Measurements from ENCODE around the gene HAND2. TPM values are rescaled to one million over a fixed set of nuclear protein-coding genes. Genes with fewer than 3 reads are reported as not detected.
A peak's percentile ranks its signal among the peaks of the same experiment; 100 is the strongest.

Gene HAND2
- total and polyA plus RNA-seq, 12 donors, result 48.6 to 196 (median 117) TPM

- H3K27ac ChIP-seq, result no peak overlapping the region
- TF ChIP-seq CTCF (IDR thresholded peaks at IDR 0.05), result no peak
- H3K9me3 ChIP-seq, result no peaks in the 10 kb centered on the region
- ATAC-seq, result no peak
- H3K36me3 ChIP-seq, result no peaks in the 10 kb centered on the region
- WGBS, 2 donors, result 83 to 94% methylated on average over 5 of the region's 5 CpGs
- intact Hi-C loops (cut with DNase I), result loop anchor here in 1 of 10 donors (5.0 kb wide), 1 partner anchor 38 kb away; no protein-coding TSS in a partner anchor
- no peak overlapping the region for H3K4me3 ChIP-seq
- peaks cover 0 to 49% (median 16%) of the 10 kb centered on the region in 9 donors for H3K4me1 ChIP-seq
- no peaks in the 10 kb centered on the region for H3K27me3 ChIP-seq
- DNase-seq, result no peak
Measured at GRCh38 chr4:173575482-173576152, 45.6 kb upstream of the HAND2 start.

GRCh38 chr4:173573725-173574124 is 43.7 kb upstream of the HAND2 start:
- no peaks in the 10 kb centered on the region for H3K36me3 ChIP-seq
- peak overlapping the region in 1 of 10 donors; percentile 4 for H3K27ac ChIP-seq
- intact Hi-C loops (cut with DNase I), result no loop called here
- no peak for ATAC-seq
- H3K27me3 ChIP-seq, result no peaks in the 10 kb centered on the region
- TF ChIP-seq CTCF (IDR thresholded peaks at IDR 0.05), result no peak
- H3K4me1 ChIP-seq, result peaks cover 0 to 53% (median 20%) of the 10 kb centered on the region in 9 donors
- H3K4me3 ChIP-seq, result no peak overlapping the region
- WGBS, 2 donors, result 54 to 64% methylated on average over 1 of the region's 1 CpG
- DNase-seq, result no peak
- no peaks in the 10 kb centered on the region for H3K9me3 ChIP-seq

GRCh38 chr4:173573286-173573685 is 43.3 kb upstream of the HAND2 start:
- WGBS, 2 donors, result 60 to 65% methylated on average over 4 of the region's 4 CpGs
- no peak for TF ChIP-seq CTCF (IDR thresholded peaks at IDR 0.05)
- ATAC-seq, result peak in 1 of 8 donors; percentile 12
- Histone ChIP-seq H3K4me3 (no peak overlapping the region), H3K27me3 (no peaks in the 10 kb centered on the region), H3K9me3 (no peaks in the 10 kb centered on the region), H3K27ac (peak overlapping the region in 2 of 10 donors; percentile 2 to 4), H3K36me3 (no peaks in the 10 kb centered on the region), H3K4me1 (peaks cover 0 to 48% (median 20%) of the 10 kb centered on the region in 9 donors)
- DNase-seq, result no peak
- intact Hi-C loops (cut with DNase I), result no loop called here

- Histone ChIP-seq H3K4me1 (peaks cover 0 to 43% (median 20%) of the 10 kb centered on the region in 9 donors), H3K27ac (peak overlapping the region in 2 of 10 donors; percentile 2 to 4), H3K4me3 (no peak overlapping the region), H3K36me3 (no peaks in the 10 kb centered on the region), H3K27me3 (no peaks in the 10 kb centered on the region), H3K9me3 (no peaks in the 10 kb centered on the region)
- ATAC-seq (peak in 2 of 8 donors; percentile 56 to 70), DNase-seq (no peak)
- no peak for TF ChIP-seq CTCF (IDR thresholded peaks at IDR 0.05)
- intact Hi-C loops (cut with DNase I), result no loop called here
- WGBS, 2 donors, result 59 to 61% methylated on average over 3 of the region's 3 CpGs
Measured at GRCh38 chr4:173572493-173573129, 42.6 kb upstream of the HAND2 start.

Measured in heart right ventricle (tissue), 16 donors.